HG02852 (cell line): ENCODE results near the gene PRMT1.

Experiments
- ATAC-seq: cut with Tn5 transposase; IDR thresholded peaks from one replicate; pipeline ENCODE4 v1.9.1; 2021; ENCODE audit warnings: mild to moderate bottlenecking, moderate library complexity; ENCODE audit not compliant: unreplicated experiment

PRMT1 gene

DNA sequence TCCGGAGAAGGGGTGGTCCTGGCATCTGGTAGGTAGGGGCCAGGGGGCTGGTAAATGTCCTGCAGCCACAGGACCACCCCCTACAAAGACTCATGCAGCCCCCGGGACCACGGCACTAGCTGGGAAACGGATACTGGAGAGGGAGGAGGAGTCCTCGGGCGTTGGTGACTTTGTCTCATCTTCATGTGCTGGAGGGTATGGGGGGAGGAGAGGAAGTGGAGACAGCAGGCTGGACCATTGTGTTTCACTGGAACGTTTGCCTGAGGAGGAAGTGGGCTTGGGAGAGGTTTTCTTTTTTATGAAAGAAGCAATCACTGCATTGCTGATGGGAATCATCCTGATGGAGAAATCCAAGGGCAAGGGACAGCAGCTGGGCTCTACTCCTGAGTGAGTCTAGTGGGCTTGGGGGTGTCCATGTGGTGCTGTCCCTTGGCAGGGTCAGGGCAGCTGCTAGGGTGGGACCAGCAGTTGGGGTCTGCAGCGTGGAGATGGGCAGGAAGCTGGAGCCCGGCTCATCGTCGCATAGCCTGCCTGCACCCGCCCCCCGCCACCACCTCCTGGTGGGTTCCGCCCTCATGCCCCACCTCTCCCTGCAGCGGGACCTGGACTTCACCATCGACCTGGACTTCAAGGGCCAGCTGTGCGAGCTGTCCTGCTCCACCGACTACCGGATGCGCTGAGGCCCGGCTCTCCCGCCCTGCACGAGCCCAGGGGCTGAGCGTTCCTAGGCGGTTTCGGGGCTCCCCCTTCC, 10.7 kb downstream of the PRMT1 start:
- no peak for ATAC-seq

DNA sequence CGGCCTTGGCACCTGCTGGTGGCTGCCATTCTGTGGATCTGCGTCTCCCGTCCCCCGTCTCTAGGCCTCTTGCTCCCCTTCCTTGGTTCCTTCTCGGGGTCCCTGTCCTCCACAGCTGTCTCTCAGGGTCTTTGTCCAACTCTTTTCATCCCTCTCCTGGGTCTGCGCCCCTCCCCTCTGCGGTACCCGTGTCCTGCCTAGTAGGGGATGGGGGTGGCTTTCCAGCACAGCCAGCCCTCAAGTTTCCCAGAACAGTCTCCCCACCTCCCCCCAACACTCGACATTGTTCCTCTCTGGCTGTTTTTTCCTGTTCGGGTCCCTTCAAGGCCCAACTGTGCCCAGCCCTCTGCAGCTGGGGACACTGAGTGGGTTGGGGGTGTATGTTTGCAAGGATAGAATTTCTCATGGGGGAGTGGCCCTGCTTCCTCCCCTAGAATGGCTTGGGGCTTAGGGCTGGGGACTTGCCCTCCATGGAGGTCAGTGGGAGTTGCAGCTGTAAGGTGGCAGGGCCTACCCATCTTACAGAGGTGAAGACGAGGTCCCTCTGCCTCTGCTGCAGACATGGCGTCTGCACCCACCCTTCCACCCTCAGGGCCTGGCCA, 11.6 kb downstream of the PRMT1 start:
- ATAC-seq, result no peak

DNA sequence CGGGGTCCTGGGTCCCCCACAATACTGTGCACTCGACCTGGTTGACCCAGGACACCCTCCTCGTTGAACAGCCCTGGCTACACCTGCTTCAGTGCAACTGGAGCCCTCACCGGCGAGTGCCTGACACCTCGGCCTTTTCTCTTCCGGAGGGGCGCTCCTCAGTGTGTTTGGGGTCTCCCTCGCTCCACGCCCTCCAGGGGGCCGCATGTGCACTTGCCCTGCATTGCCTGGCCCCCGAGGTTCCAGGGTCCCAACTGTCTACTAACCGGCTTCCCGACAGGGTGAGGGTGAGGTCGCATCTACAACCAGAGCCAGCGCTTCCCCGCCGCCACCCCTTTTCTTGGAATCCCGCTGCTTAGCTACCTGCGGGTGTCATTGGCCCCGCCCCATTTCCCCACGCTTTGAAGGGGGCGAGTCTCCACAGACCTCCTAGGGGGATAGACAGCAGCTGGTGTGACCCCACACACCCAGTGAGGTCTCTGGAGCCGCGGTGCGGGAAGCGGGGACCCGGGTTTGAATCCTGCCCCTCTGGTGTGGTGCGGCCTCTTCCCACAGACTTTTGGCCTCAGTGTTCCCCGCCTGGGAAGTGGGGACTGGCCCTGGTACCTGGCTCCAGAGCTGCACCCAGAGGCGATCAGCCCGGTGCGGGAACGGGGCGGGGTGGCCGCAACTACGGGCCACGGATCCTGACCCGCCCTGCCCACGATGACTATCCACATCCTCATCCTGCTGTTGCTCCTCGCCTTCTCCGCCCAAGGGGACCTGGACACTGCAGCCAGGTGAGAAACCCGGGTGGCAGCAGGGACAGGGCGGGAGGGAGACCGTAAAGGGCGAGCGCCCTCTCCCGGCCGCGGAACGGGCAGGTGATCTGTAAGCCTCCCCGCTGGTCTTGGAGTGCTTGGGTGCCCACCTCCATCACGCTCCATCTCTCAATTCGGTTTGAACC, 12.3 kb downstream of the PRMT1 start, which contains the start of gene ADM5:
Gene ADM5, plus strand, starts transcription at position 462 of the 946 bp plus-strand sequence. Its CDS starts 244 bp downstream, at position 706.
- no peak for ATAC-seq

DNA sequence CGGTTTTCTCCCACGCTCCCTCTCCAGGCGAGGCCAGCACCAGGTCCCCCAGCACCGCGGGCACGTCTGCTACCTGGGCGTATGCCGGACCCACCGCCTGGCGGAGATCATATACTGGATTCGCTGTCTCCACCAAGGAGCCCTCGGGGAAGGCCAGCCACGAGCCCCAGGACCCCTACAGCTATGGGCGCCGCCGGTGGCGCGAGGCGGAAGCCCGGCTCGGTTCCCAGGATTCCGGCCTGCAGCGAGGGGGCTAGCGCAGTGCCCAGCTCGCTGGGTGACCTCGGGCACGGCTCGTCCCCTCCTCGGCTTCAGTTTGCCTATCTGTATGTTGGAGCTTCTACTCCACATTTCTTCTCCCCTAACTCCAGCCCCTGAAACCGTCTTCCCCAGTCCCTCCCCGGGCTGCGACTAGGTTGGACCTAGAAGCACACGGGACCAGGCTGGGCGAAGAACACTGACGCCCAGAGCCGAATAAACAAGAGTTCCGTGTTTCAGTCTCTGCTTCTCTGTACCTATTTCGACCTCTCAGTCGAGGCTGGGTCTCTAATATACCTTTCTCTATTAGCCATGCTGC, 13.1 kb downstream of the PRMT1 start:
- no peak for ATAC-seq

DNA sequence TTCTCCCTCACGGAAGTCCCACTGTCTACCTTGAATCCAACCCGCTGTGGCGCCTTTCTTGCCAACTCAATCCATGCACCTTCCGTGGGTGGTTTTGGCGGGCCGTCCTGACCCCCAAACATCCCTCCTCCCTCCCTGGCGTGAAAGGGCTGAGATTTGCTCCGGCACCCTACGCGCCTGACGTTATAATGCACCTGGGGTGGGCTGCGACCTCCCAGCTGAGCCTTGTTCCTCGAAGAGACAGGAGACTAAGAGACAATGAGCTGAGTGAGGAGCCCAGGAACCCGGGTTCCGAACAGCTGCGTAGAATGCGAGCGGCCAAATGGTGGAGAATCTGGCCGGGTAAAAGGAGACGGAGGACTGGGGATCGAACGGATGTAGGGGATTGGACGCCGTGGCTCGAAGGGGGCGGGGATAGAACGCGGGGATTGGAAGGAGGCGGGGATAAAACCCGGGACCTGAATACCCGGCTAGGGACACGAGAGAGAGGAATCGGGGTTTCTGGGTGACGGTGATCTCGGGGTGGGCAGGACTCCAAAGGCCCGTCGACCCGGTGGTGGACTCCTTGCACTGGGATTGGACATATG, 13.7 kb downstream of the PRMT1 start, which contains the start of gene CPT1C:
Gene CPT1C, plus strand, starts transcription at position 461 of the 587 bp plus-strand sequence. CDS start 1,137 bp downstream, outside the sequence.
- ATAC-seq, result no peak

DNA sequence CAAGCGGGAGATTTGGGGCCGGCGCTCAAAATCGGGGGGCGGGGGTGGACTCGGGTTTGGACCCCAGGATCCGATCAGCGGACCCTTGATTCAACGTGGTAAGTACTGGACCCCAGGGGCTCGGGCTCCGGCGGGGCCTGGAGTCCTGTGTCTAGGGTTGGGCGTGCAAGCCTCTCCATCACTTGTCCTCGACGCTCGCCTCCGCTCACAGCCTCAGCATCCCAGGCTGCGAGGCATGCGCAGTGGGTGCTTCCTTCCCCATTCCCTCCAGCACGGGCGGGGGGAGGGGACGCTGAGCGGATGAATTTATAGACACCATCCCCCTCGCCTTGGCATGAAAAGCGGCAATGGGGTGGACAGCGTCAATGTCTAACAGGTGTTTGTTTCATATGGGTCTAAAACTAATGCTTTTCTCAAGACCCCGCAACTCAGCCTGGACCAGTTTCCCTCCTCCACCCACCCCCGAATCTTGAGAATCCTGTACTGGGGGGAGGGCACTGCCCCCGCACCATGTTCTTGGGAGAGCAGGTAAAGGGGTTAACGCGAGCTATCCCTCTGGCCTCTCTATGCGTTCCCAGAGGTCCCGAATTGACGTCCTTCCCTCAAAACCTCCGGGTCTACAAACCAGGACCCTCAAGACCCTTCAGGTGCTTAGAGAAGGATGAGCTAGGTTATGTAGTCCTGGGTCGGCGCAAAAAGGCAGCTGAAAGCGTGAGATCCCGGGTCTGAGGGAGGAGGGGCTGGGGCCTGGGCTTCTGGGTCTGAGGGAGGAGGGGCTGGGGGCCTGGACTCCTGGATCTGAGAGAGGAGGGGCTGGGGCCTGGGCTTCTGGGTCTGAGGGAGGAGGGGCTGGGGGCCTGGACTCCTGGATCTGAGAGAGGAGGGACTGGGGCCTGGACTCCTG, 14.4 kb downstream of the PRMT1 start:
- no peak for ATAC-seq

DNA sequence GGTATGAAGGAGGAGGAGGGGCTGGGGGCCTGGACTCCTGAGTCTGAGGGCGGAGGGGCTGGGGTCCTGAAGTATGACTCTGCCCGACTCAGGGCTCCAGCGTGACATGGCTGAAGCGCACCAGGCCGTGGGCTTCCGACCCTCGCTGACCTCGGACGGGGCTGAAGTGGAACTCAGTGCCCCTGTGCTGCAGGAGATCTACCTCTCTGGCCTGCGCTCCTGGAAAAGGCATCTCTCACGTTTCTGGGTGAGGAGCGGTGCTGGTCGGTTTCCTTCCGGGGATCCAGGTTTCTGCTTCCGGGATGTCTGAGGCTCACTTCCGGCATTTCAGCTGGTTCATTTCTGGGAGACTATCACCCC, 15.1 kb downstream of the PRMT1 start:
- ATAC-seq, result no peak

DNA sequence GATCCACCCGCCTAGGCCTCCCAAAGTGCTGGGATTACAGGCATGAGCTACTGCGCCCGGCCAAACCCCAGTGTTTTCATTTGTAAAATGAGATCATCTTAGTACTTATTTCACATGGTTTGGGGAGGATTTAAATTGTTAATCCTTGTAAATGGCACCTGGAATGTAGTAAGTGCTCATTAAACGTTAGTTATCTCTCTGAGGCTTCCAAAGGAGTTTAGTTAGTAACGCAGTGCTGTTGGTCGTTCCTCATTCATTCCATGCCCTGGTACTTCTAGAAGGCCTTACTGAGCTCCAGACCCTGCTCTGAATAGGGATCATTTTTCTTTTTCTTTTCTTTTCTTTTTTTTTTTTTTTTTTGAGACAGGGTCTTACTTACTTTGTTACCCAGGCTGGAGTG, 19.0 kb downstream of the PRMT1 start:
- ATAC-seq, result no peak

DNA sequence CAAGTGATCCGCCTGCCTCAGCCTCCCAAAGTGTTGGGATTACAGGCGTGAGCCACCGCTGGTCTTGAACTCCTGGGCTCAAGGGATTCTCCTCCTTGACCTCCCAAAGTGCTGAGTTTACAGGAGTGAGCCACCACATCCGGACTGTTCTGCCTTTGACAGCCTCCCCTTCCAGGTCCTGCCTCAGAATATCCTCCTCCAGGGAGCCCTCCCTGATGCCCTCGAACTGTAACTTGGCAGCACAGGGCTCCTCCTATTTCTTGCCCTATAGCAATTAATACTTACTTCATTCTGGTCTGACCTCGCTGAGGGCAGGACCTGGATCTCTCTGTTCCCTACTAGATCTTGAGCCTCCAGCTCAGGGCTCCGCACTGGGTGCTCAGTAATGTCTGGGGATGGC, 19.8 kb downstream of the PRMT1 start:
- no peak for ATAC-seq

DNA sequence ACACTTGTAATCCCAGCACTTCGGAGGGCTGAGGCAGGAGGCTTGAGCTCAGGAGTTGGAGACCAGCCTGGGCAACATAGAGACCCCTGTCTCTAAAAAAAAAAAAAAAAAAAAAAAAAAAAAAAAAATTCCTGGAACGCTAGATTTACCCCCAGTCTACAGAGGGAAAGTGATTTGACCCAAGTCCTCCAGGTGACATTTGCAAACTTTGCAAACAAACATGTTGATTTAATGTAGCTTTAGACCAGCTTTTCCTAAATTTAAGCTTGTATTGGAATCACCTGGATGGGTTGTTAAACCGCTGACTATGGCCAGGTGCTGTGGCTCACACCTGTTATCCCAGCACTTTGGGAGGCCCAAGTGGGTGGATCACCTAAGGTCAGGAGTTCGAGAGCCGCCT, 22.3 kb downstream of the PRMT1 start:
- ATAC-seq, result no peak

DNA sequence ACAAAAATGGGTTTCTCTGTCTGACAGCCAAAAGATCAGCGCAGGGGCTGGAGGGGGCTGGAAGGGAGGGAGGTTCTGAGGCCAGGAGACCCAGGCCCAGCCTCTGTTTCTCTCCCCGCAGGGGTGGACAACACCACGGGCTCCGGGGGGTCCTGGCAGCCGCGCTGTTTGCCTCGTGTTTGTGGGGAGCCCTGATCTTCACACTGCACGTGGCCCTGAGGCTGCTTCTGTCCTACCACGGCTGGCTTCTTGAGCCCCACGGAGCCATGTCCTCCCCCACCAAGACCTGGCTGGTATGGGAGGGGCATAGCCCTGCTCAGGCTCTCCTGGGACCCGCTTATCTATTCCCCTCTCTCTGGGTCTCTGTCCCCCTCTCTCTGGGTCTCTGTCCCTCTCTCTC, 23.5 kb downstream of the PRMT1 start:
- ATAC-seq, result no peak

DNA sequence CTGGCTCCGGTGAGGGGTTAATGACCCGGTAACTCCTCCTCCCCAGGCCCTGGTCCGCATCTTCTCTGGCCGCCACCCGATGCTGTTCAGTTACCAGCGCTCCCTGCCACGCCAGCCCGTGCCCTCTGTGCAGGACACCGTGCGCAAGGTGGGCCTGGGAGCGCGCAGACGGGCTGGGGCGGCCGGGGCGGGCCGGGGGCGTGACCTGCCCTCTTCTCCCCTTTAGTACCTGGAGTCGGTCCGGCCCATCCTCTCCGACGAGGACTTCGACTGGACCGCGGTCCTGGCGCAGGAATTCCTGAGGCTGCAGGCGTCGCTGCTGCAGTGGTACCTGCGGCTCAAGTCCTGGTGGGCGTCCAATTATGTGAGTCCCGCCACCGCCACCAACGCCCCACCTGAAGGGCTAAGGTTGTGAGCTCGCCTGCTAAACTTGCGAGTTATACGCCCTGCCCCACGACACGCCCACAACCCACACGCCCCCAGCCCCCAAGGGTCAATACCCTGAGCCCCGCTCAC, 24.3 kb downstream of the PRMT1 start:
- no peak for ATAC-seq

DNA sequence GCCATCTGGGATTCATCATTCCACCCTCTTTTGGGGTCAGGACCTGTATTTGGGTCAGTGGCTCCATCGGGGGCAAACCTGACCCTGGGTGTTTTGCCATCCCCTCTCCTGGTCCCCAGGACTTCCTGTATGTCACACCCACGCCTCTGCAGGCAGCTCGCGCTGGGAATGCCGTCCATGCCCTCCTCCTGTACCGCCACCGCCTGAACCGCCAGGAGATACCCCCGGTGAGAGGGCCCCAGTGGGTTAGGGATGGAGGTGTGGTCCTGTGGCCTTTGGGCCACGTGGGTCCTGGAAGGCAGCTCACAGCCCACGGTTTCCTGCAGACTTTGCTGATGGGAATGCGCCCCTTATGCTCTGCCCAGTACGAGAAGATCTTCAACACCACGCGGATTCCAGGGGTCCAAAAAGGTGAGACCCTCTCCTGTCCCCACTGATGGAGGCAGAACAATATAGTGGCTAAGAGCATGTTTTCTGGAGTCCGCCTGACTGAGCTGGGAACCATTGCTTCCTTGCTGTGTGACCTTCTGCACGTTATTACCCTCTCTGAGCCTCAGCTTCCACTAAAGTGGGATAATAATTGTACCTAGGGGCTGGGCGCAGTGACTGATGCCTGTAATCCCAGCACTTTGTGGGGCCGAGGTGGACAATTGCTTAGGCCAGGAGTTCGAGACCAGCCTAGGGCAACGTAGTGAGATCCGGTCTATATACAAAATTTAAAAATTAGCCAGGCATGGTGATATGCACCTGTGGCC, 28.0 kb downstream of the PRMT1 start:
- no peak for ATAC-seq

DNA sequence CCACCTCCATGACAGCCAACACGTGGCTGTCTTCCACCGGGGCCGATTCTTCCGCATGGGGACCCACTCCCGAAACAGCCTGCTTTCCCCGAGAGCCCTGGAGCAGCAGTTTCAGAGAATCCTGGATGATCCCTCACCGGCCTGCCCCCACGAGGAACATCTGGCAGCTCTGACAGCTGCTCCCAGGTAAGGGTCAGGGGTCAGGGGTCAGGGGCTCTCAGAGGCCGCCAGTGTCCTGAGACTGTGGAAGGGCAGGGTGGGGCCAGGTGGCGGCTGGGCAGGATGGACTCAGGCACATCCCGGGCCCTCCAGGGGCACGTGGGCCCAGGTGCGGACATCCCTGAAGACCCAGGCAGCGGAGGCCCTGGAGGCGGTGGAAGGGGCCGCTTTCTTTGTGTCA, 28.8 kb downstream of the PRMT1 start:
- ATAC-seq, result no peak

DNA sequence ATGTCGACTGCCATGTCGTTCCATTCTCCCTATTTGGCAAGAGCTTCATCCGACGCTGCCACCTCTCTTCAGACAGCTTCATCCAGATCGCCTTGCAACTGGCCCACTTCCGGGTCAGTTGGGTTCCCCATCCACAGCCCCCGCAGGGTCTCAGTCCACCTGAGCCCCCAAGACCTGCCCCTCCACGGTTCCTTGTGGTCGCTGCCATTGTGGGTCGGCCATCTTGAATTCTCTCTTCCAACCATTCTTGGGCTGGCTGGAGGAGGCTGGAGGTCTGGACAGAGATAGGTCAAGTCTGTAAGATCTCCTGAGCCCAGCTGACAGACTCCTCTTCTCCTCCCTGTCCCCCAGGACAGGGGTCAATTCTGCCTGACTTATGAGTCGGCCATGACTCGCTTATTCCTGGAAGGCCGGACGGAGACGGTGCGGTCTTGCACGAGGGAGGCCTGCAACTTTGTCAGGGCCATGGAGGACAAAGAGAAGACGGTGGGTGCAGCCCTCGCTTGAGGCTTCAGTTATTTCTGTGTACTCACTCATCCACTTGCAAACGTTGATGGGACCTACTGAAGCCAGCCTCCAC, 33.4 kb downstream of the PRMT1 start:
- ATAC-seq, result no peak

DNA sequence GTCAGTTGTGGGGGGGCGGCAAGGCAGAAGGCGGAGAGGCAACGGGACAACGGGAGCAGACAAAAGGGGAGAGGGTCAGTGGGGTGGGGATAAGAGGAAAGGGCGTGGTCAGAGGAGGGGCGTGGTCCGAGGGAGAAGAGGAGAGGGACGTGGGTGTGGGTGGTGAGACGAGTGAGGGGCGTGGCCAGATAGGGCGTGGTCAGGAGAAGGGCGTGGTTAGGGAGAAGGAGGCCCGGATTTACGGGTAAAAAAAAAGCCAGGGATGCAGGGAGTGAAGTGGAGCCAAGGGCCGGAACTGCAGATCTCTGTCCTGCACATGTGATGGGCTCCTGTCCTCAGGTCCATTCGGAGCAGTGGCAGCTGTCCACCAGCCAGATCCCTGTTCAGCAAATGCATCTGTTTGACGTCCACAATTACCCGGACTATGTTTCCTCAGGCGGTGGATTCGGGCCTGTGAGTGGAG, 35.4 kb downstream of the PRMT1 start:
- no peak for ATAC-seq

DNA sequence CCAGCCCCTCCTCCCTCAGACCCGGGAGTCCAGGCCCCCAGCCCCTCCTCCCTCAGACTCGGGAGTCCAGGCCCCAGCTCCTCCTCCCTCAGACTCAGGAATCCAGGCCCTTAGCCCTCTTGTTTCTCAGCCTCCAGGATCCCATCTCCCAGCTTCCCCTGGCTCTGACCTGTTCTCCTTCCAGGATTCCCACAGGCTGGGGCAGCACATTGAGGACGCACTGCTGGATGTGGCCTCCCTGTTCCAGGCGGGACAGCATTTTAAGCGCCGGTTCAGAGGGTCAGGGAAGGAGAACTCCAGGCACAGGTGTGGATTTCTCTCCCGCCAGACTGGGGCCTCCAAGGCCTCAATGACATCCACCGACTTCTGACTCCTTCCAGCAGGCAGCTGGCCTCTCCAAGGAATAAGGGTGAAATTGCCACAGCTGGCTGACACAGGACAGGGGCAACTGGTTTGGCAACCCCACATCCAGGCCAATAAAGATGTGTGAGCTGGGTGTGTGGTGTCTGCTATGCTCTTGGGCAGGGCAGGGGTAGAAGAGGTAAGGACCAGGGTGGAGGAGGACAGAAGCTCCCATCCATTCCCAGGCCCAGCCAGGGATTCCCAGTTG, 36.3 kb downstream of the PRMT1 start:
- no peak for ATAC-seq

DNA sequence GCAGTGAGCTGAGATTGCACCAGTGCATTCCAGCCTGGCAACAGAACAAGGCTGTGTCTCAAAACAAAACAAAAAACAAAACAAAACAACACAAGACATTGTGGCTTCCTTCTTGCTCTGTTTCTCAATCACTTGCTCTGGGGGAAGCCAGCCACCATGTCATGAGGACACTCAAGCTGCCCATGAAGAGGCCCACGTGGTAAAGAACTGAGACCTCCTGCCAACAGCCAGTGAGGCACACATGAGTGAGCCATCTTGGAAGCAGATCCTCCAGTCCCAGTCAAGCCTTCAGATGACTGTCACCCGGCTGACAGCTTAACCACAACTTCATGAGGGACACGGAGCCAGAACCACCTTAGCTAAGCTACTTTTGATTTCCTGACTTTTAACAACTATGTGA, 39.1 kb downstream of the PRMT1 start:
- ATAC-seq, result no peak
